HUDEP-2 (cell line): ENCODE results near the gene COX6B2.
"Not testable (repeated sequence)": the region's sequence is repeated elsewhere in the genome, so short reads cannot be mapped to it uniquely, and the experiment has no call there.

Experiments used
- DNase-seq, 76 experiments: peaks; one replicate each; lab custom pipeline; 2025; ENCODE audit not compliant: unreplicated experiment in 76 of 76; lab: John Stamatoyannopoulos, UW

The COX6B2 gene, protein sequence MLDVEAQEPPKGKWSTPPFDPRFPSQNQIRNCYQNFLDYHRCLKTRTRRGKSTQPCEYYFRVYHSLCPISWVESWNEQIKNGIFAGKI

GRCh38 chr19:55354698-55355212 is at the start of gene COX6B2:
Gene COX6B2, minus strand, starts transcription at chr19:55354719. Its CDS starts 198 bp downstream, at chr19:55354521.
- DNase-seq: peak in 2 of 76 experiments; percentile 19 to 28

DNA sequence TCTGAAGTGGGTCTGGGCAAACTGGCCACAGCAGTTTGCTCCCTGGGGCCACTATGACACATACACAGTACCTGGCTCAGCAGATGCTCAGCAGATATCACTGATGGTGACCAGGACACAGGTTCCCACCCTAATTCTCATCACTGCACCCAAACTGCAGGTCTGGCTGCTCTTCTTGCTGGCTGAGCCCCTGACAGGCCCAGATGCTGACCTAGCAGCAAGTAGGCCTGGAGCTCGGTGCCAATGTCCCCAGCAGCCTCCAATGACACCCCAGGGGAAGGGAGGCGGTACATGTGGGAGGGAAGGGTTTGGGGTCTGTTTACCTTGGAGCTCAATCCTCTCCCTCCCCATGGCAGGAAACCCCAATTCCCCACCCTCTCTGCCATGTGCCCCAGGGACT is 48.0 kb upstream of the COX6B2 start:
- DNase-seq: no peak

- not testable (repeated sequence) for DNase-seq
Observed at GRCh38 chr19:55401390-55401789, 46.9 kb upstream of the COX6B2 start.

GRCh38 chr19:55400281-55401087 is 46.0 kb upstream of the COX6B2 start:
- no peak for DNase-seq

DNA sequence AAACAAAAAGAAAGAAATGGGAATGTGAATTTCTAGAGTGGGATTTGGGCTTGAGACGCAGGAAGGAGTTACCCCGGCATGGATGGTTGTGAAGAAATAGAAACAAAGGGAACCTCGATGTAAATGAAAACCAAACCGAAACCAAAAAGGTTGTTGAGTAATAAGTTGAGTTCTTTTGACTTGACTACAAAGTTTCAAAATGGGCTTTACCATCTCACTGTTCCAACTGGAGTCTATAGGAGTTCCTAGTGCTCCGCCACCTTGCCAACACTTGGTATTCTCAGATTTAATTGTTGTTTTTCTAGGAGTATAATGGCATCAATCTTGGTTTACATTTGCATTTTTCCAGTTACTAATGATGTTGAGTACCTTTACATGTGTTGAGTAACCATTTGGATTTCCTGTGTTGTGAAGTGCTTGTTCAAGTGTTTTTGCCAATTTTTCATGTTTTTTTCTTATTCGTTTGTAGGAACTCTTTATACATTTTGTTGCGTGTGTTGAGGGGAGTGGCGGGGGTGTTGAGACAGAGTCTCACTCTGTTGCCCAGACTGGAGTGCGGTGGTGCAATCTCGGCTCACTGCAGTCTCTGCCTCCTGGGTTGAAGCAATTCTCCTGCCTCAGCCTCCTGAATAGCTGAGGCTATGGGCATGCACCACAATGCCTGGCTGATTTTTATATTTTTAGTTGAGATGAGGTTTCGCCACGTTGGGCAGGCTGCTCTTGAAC is 43.8 kb upstream of the COX6B2 start:
- no peak for DNase-seq

DNA sequence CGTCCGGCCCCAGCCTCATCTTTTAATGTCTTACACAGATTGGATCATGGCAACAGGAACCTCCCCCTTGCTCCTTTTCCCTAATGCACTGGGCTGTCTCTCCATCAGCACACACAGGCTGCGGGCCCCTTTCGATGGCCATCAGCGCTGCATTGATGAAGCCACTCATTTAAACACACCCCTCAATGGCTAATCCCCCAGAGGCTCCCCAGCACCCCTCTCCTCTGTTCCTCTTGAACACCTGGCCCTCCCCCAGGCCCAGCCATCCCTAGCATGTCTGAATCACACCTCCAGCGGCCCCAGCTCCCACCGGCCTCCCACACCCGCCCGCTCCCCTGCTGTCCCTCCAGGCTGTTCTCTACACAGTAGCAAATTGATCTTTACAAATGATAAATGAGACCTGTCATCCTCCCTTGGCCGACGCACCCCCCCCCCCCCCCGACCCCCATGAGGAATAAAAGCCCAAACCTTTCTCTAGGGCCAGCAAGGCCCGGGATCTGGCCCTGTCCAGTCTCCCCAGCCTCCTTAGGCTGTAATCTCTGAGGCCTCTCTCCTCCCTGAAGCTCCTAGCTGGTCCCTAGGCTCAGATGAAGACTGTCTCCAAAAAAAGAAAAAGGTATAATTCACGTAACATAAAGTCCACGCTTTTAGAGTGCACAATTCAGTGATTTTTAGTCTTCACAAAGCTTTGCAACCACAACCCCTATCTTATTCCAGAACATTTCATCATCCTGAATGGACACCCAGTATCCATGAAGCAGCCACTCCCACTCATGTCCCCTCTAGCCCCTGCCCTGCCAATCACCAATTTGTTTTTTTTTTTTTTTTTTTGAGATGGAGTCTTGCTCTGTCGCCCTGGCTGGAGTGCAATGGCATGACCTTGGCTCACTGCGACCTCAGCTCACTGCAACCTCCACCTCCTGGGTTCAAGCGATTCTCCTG is 38.6 kb upstream of the COX6B2 start:
- DNase-seq: no peak

- no peak for DNase-seq
Observed at GRCh38 chr19:55391702-55392615, 37.4 kb upstream of the COX6B2 start.

GRCh38 chr19:55391191-55391670 is 36.7 kb upstream of the COX6B2 start:
- peak in 31 of 76 experiments; percentile 21 to 53 (median 38) for DNase-seq

GRCh38 chr19:55390461-55390880 is 36.0 kb upstream of the COX6B2 start:
- peak in 5 of 76 experiments; percentile 23 to 54 (median 30) for DNase-seq

GRCh38 chr19:55389386-55390317 is 35.1 kb upstream of the COX6B2 start:
- DNase-seq: no peak

DNA sequence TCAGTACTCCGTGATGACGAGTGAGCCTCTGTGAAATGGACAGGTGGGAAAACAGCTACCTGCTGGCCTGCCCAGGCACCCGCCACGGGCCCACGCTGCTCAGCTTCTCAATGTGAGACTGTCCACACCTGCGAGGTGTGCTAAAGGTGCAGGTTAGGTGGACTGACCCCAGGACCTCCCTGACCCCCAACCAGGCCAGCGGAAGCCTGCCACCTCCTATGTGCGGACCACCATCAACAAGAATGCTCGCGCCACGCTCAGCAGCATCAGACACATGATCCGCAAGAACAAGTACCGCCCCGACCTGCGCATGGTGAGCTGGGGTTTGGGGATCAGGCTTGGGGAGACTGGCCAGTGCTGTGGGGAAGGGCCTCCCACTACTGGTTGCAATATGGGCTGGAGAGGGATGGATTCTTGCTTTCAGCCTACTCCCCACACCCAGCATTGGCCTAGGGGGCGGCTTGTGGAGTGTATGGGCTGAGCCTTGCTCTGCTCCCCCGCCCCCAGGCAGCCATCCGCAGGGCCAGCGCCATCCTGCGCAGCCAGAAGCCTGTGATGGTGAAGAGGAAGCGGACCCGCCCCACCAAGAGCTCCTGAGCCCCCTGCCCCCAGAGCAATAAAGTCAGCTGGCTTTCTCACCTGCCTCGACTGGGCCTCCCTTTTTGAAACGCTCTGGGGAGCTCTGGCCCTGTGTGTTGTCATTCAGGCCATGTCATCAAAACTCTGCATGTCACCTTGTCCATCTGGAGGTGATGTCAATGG is 33.4 kb upstream of the COX6B2 start:
- no peak for DNase-seq

DNA sequence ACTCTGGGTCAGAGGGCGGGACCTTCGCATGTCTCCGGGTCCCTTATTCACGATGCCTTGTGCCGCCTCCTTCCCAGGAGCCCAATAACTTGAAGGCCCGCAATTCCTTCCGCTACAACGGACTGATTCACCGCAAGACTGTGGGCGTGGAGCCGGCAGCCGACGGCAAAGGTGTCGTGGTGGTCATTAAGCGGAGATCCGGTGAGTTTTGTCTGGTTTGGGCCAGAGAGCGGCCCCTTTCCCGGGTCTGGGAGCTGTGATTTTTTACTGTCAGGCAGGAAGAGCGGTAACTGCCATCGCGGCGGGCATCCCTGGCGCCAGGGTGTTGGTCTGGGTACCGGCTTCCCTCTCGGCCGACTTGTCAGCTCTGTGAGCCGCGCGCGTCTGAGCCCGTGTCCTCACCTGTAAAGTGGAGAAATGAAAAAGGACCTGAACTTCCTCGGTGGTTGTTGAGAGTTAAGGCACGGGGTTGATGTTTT is 32.0 kb upstream of the COX6B2 start:
- no peak for DNase-seq

DNA sequence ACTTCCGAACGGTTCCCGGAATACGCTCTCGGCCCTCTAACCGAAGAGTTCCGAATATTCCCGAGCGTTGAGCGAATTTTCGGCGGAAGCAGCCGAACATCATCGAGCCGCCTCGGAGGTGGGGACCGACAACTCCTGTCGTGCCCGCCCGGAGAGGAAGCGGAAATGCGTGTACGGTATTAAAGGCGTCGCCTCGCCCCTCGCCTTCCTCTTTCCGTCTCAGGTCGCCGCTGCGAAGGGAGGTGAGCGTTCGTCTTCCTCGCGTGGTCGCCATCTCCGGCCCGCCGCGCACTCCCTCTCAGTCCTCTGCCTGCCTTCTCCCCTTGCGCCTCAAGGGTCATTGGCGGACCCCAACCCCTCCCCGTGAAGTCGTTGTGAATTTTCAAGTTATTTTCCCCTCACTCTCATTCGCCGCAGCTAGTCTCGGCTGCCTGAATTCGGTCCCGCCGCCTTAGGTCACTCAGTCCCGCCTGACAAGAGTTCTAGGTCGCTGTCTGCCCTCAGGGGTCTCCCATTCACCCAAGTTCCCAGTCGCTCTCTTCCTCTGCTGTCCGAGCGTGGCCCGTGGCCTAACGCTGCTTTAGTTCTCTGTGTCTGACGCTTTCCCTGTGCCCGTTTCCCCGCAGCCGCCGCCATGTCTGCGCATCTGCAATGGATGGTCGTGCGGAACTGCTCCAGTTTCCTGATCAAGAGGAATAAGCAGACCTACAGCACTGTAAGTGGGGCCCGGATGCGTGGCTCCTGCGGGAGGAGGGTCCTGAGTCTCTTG is 31.4 kb upstream of the COX6B2 start, which contains the start of gene RPL28:
Gene RPL28, plus strand, starts transcription at position 209 of the 769 bp plus-strand sequence. Its CDS starts 426 bp downstream, at position 635.
- peak in 75 of 76 experiments; percentile 81 to 100 (median 99) for DNase-seq

- DNase-seq: peak in 74 of 76 experiments; percentile 66 to 100 (median 96)
Observed at GRCh38 chr19:55384920-55385723, 30.6 kb upstream of the COX6B2 start.
